Activated CD8-positive, alpha-beta memory T cell treated with anti-CD3 and anti-CD28 coated beads for 24 hours (primary cell): ENCODE measurements around the gene IDE.
"Not testable (repeated sequence)": the region's sequence is repeated elsewhere in the genome, so short reads cannot be mapped to it uniquely, and the experiment has no call there.

ENCODE experiments used
- DNase-seq: peaks from one replicate; pipeline ENCODE4 v3.0.0-alpha.2; 2020

IDE gene

GRCh38 chr10:92483539-92483938, 90.4 kb downstream of the IDE start:
- no peak for DNase-seq

- DNase-seq = no peak
Measured at GRCh38 chr10:92480413-92480812, 93.5 kb downstream of the IDE start.

- no peak for DNase-seq
Measured at GRCh38 chr10:92479547-92479946, 94.3 kb downstream of the IDE start.

GRCh38 chr10:92478536-92478935, 95.4 kb downstream of the IDE start:
- no peak for DNase-seq

GRCh38 chr10:92475357-92475868, 98.5 kb downstream of the IDE start:
- DNase-seq = no peak

- no peak for DNase-seq
Measured at GRCh38 chr10:92470026-92470425, 103.9 kb downstream of the IDE start.

GRCh38 chr10:92464364-92464763, 109.5 kb downstream of the IDE start:
- DNase-seq = no peak

GRCh38 chr10:92463582-92463981, 110.3 kb downstream of the IDE start:
- DNase-seq = no peak

GRCh38 chr10:92454955-92455354, 118.9 kb downstream of the IDE start:
- not testable (repeated sequence) for DNase-seq

- DNase-seq = no peak
Measured at GRCh38 chr10:92452313-92452712, 121.6 kb downstream of the IDE start.

- no peak for DNase-seq
Measured at GRCh38 chr10:92451431-92451830, 122.5 kb downstream of the IDE start.

GRCh38 chr10:92450896-92451295, 123.0 kb downstream of the IDE start:
- no peak for DNase-seq

- no peak for DNase-seq
Measured at GRCh38 chr10:92440578-92440977, 133.3 kb downstream of the IDE start.

- DNase-seq = no peak
Measured at GRCh38 chr10:92438220-92438619, 135.7 kb downstream of the IDE start.

GRCh38 chr10:92436611-92437010, 137.3 kb downstream of the IDE start:
- no peak for DNase-seq

- DNase-seq = not testable (repeated sequence)
Measured at GRCh38 chr10:92436065-92436464, 137.8 kb downstream of the IDE start.

GRCh38 chr10:92434385-92434784, 139.5 kb downstream of the IDE start:
- DNase-seq = no peak

GRCh38 chr10:92432596-92432995, 141.3 kb downstream of the IDE start:
- DNase-seq = no peak

- peak; percentile 4 for DNase-seq
Measured at GRCh38 chr10:92430103-92430502, 143.8 kb downstream of the IDE start.

GRCh38 chr10:92421550-92421949, 152.3 kb downstream of the IDE start:
- no peak for DNase-seq

- DNase-seq = no peak
Measured at GRCh38 chr10:92420546-92421275, 153.2 kb downstream of the IDE start.

- no peak for DNase-seq
Measured at GRCh38 chr10:92419740-92420545, 153.9 kb downstream of the IDE start.

- DNase-seq = no peak
Measured at GRCh38 chr10:92418891-92419290, 155.0 kb downstream of the IDE start.

GRCh38 chr10:92418221-92418620, 155.7 kb downstream of the IDE start:
- no peak for DNase-seq
